Activated B cell treated with CpG ODN at 0.5 μM for 24 hours (primary cell): Measurements from ENCODE around the gene ANGEL2. TPM values are rescaled to one million over a fixed set of nuclear protein-coding genes. Genes with fewer than 3 reads are reported as not detected.
A peak's percentile ranks its signal among the peaks of the same experiment; 100 is the strongest.

Experiments
- ATAC-seq: fragments of 200-7000 bp; cut with Tn5 transposase; one replicate; pipeline ENCODE4 v1.10.0; 2021; ENCODE audit warnings: low read depth, mild to moderate bottlenecking, moderate library complexity
- CTCF ChIA-PET: fragments of 350-600 bp; sonication (Branson Sonifier 250); formaldehyde crosslinking; loops from one replicate; lab custom pipeline; 2021; ENCODE audit warnings: antibody characterized with exemption; lab: Charles Lee
- POLR2A ChIA-PET: fragments of 350-600 bp; sonication (Branson Sonifier 250); formaldehyde crosslinking; loops from one replicate; lab custom pipeline; 2021; ENCODE audit warnings: antibody characterized with exemption; lab: Charles Lee
- DNase-seq: peaks from one replicate; pipeline ENCODE4 v3.0.0; 2022
- H3K27ac Mint-ChIP-seq: one replicate; pipeline ENCODE4 v1.8.0; 2020; ENCODE audit warnings: mixed read lengths
- H3K27me3 Mint-ChIP-seq: one replicate; pipeline ENCODE4 v1.8.0; 2021; ENCODE audit warnings: mixed read lengths
- H3K36me3 Mint-ChIP-seq: one replicate; pipeline ENCODE4 v1.8.0; 2021; ENCODE audit warnings: low read depth, mixed read lengths
- H3K4me1 Mint-ChIP-seq: one replicate; pipeline ENCODE4 v1.8.0; 2021; ENCODE audit warnings: mixed read lengths
- H3K4me3 Mint-ChIP-seq: one replicate; pipeline ENCODE4 v1.8.0; 2020; ENCODE audit warnings: mild to moderate bottlenecking, mixed read lengths
- H3K9me3 Mint-ChIP-seq: one replicate; pipeline ENCODE4 v1.8.0; 2020; ENCODE audit warnings: mixed read lengths
- intact Hi-C: fragments of 100-400 bp; cut with micrococcal nuclease; formaldehyde crosslinking; loops from one replicate; pipeline ENCODE4 v1.15.1; 2024
- total RNA-seq: library from RNA; stranded (reverse); gene quantifications from 2 replicates; pipeline ENCODE4 v1.2.3, GENCODE V29; 2022
- TF ChIP-seq, protein P1 (sequence below): fragments of 200-600 bp; IDR thresholded peaks from one replicate; pipeline ENCODE4 v1.8.0; 2022; ENCODE audit warnings: antibody characterized with exemption, mild to moderate bottlenecking

Gene ANGEL2
- total RNA-seq, 1 donor from 2014 or later = 63.3 TPM

DNA sequence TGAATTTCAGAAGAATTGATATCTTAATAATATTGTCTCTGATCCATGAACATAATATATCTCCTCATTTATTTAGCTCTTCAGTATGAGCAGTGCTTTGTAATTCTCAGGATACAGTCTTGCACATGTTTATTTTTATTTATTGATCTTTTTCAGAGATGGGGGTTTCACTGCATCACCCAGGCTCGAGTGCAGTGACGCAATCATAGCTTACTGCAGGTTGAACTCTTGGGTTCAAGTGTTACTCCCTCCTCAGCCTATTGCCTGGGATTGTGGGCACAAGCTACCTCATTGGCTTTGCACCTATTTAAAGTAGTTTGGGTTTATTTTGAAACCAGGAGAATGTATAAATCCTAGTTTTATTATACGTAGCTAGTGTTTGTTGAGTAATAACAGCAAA is 40.1 kb upstream of the ANGEL2 start:
- ChIA-PET POLR2A (no interaction called here), CTCF (no interaction called here)
- ATAC-seq = no peak
- intact Hi-C loops = no loop called here
- H3K9me3 Mint-ChIP-seq = peaks cover 2% of the 10 kb centered on the region
- H3K4me3 Mint-ChIP-seq = no peak overlapping the region
- H3K36me3 Mint-ChIP-seq = peaks cover 15% of the 10 kb centered on the region
- no peak overlapping the region for H3K27ac Mint-ChIP-seq
- no peak for DNase-seq
- TF ChIP-seq, protein P1, sequence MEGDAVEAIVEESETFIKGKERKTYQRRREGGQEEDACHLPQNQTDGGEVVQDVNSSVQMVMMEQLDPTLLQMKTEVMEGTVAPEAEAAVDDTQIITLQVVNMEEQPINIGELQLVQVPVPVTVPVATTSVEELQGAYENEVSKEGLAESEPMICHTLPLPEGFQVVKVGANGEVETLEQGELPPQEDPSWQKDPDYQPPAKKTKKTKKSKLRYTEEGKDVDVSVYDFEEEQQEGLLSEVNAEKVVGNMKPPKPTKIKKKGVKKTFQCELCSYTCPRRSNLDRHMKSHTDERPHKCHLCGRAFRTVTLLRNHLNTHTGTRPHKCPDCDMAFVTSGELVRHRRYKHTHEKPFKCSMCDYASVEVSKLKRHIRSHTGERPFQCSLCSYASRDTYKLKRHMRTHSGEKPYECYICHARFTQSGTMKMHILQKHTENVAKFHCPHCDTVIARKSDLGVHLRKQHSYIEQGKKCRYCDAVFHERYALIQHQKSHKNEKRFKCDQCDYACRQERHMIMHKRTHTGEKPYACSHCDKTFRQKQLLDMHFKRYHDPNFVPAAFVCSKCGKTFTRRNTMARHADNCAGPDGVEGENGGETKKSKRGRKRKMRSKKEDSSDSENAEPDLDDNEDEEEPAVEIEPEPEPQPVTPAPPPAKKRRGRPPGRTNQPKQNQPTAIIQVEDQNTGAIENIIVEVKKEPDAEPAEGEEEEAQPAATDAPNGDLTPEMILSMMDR = no peak
- peaks cover 17% of the 10 kb centered on the region for H3K4me1 Mint-ChIP-seq
- H3K27me3 Mint-ChIP-seq = no peaks in the 10 kb centered on the region

DNA sequence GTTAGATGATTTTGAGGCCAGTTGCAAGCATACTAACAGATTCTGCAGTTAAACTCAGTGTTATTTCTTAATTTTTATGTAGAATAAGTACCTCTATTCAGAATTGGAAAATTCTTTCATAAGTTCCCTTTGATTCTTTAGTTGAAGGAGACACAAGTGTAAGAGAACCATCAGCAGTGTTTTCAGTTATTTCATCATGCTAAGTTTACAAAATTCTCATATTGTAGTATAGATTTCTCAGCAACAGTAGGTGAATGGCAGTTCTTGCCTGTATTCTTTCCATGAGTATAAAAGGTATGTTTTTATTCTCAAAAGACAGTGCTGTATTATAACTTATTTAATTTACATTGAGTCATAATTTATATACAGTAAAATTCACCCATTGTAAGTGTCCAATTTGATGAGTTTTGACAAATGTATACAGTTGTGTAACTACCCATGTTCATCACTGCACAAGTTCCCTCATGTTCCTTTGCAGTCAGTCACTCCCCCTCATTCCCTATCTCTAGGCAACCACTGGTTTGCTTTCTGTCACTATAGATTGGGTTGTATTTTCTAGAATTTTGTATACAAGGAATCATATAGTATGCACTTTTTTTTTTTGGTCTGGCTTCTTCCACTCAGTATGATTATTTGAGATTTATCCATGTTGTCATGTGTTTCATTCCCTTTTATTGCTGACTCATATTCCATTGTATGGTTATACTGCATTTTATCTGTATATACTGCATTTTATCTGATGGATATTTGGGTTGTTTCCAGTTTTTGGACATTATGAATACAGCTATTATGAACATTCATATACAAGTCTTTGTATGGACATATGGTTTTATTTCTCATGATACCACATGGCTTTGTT is 39.3 kb upstream of the ANGEL2 start:
- H3K4me1 Mint-ChIP-seq = peaks cover 25% of the 10 kb centered on the region
- H3K27me3 Mint-ChIP-seq = no peaks in the 10 kb centered on the region
- H3K4me3 Mint-ChIP-seq = no peak overlapping the region
- ATAC-seq (no peak), DNase-seq (no peak)
- H3K36me3 Mint-ChIP-seq = peaks cover 17% of the 10 kb centered on the region
- intact Hi-C loops = loop anchor here (5.0 kb wide), 1 partner anchor 52 kb away; no protein-coding TSS in a partner anchor
- peaks cover 2% of the 10 kb centered on the region for H3K9me3 Mint-ChIP-seq
- ChIA-PET POLR2A (no interaction called here), CTCF (no interaction called here)
- H3K27ac Mint-ChIP-seq = no peak overlapping the region
- TF ChIP-seq, protein P1 = no peak

DNA sequence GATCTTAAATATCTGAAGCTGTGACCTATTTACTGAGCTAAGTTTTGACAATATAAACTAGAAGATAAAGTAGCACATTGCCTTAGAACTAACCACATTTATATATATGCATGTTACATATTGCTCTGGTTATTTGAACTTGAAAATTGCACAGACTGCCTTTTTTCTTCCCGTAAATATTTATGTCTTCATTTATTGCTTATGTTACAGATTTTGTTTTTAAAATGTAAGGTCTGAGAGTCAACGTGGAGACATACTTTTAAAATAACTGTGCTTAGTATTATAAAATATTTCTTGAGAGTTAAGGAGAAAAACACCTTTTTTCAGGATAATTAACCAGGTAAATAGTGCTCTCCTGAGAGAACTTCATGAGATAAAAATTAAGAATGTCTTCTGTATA is 38.5 kb upstream of the ANGEL2 start:
- peaks cover 25% of the 10 kb centered on the region for H3K4me1 Mint-ChIP-seq
- CTCF ChIA-PET = no interaction called here
- peaks cover 17% of the 10 kb centered on the region for H3K36me3 Mint-ChIP-seq
- POLR2A ChIA-PET = no interaction called here
- DNase-seq (no peak), ATAC-seq (no peak)
- peaks cover 3% of the 10 kb centered on the region for H3K27me3 Mint-ChIP-seq
- no peak overlapping the region for H3K27ac Mint-ChIP-seq
- intact Hi-C loops = loop anchor here (5.0 kb wide), 1 partner anchor 53 kb away; no protein-coding TSS in a partner anchor
- no peak overlapping the region for H3K4me3 Mint-ChIP-seq
- TF ChIP-seq, protein P1 = no peak
- peaks cover under 1% of the 10 kb centered on the region for H3K9me3 Mint-ChIP-seq

GRCh38 chr1:213053455-213053854 is 37.8 kb upstream of the ANGEL2 start:
- Mint-ChIP-seq H3K27ac (no peak overlapping the region), H3K4me3 (no peak overlapping the region), H3K4me1 (peaks cover 25% of the 10 kb centered on the region), H3K9me3 (no peaks in the 10 kb centered on the region), H3K36me3 (peaks cover 17% of the 10 kb centered on the region), H3K27me3 (peaks cover 10% of the 10 kb centered on the region)
- CTCF ChIA-PET = no interaction called here
- no peak for ATAC-seq
- intact Hi-C loops = loop anchor here (5.0 kb wide), 1 partner anchor 54 kb away; no protein-coding TSS in a partner anchor
- TF ChIP-seq, protein P1 = no peak
- POLR2A ChIA-PET = no interaction called here
- DNase-seq = no peak

- ATAC-seq (no peak), DNase-seq (no peak)
- H3K27ac Mint-ChIP-seq = peak overlapping the region; percentile 92
- peaks cover 25% of the 10 kb centered on the region for H3K4me1 Mint-ChIP-seq
- H3K36me3 Mint-ChIP-seq = peaks cover 17% of the 10 kb centered on the region
- H3K27me3 Mint-ChIP-seq = peaks cover 20% of the 10 kb centered on the region
- TF ChIP-seq, protein P1 = no peak
- H3K9me3 Mint-ChIP-seq = no peaks in the 10 kb centered on the region
- CTCF ChIA-PET = interaction anchor here (0.5 kb wide), 1 partner anchor 67 kb away, joined by 3 read pairs; no protein-coding TSS in a partner anchor
- H3K4me3 Mint-ChIP-seq = peak overlapping the region; percentile 97
- intact Hi-C loops = loop anchor here (1.0 to 5.0 kb wide), 4 partner anchors 37 to 261 kb away; partner anchors contain the start of genes ANGEL2, FLVCR1, NSL1 and TATDN3
- POLR2A ChIA-PET = interaction anchor here (0.6 to 1.5 kb wide), 3 partner anchors 15 to 36 kb away, joined by 3 to 4 read pairs (median 3); partner anchors contain the start of gene ANGEL2
Measured at GRCh38 chr1:213051881-213052202, 36.2 kb upstream of the ANGEL2 start.
